HepG2 (cell line): ENCODE data around the gene NEAT1. TPM values are rescaled to one million over a fixed set of nuclear protein-coding genes. Genes with fewer than 3 reads are reported as not detected.

Experiments
- ASH2L ChIP-seq: fragments of 300-600, 200-600 bp; sonication (generic); IDR thresholded peaks from 2 replicates; pipeline ENCODE4 v1.7.0; 2017; ENCODE audit warnings: low read depth, mild to moderate bottlenecking, moderate library complexity, mixed read lengths, low read length; ENCODE audit not compliant: insufficient read length
- CCDC6 ChIP-seq: sonication (generic); formaldehyde crosslinking; IDR thresholded peaks from 2 replicates; pipeline ENCODE4 v1.8.1; 2022; ENCODE audit warnings: mild to moderate bottlenecking, missing genetic modification reagents, moderate library complexity
- CEBPB ChIP-seq: IDR thresholded peaks from 2 replicates; pipeline ENCODE4 v1.6.1; 2011; ENCODE audit warnings: low read depth, low read length, improper control_type of control experiment, borderline replicate concordance
- IRF2 ChIP-seq: IDR thresholded peaks from 2 replicates; pipeline ENCODE4 v1.6.1; 2018; ENCODE audit warnings: missing genetic modification reagents, missing compliant biosample characterization
- IRF9 ChIP-seq: sonication (generic); formaldehyde crosslinking; IDR thresholded peaks from 2 replicates; pipeline ENCODE4 v1.8.0; 2022; ENCODE audit warnings: missing genetic modification reagents, mild to moderate bottlenecking, borderline replicate concordance
- KLF9 ChIP-seq: IDR thresholded peaks from 2 replicates; pipeline ENCODE4 v1.6.1; 2016; ENCODE audit warnings: low read depth
- KMT2A ChIP-seq: sonication (generic); formaldehyde crosslinking; IDR thresholded peaks from 2 replicates; pipeline ENCODE4 v1.4.0; 2020; ENCODE audit warnings: missing genetic modification reagents
- MAX ChIP-seq: IDR thresholded peaks from 2 replicates; pipeline ENCODE4 v1.6.1; 2012; ENCODE audit warnings: inconsistent platforms
- MAZ ChIP-seq, 2 experiments: sonication (generic) in 1 of 2; formaldehyde crosslinking in 1 of 2; IDR thresholded peaks; 2 replicates each; pipeline versions ENCODE4 v1.5.0 to v1.6.1; 2012 to 2020; ENCODE audit warnings: low read depth in 2 of 2, mild to moderate bottlenecking in 2 of 2, borderline replicate concordance in 1 of 2, improper control_type of control experiment in 1 of 2, low read length in 1 of 2, missing genetic modification reagents in 1 of 2, moderate library complexity in 1 of 2
- MEIS2 ChIP-seq: sonication (generic); formaldehyde crosslinking; IDR thresholded peaks from 2 replicates; pipeline ENCODE4 v1.9.0; 2021; ENCODE audit warnings: mild to moderate bottlenecking, missing genetic modification reagents
- MLXIP ChIP-seq: sonication (generic); formaldehyde crosslinking; IDR thresholded peaks from 2 replicates; pipeline ENCODE4 v1.9.0; 2021; ENCODE audit warnings: missing genetic modification reagents, borderline replicate concordance
- RORA ChIP-seq: sonication (generic); formaldehyde crosslinking; IDR thresholded peaks from 2 replicates; pipeline ENCODE4 v1.5.0; 2020; ENCODE audit warnings: mild to moderate bottlenecking, missing genetic modification reagents, moderate library complexity
- SKI ChIP-seq: fragments of 450-650 bp; IDR thresholded peaks from one replicate; pipeline ENCODE4 v1.6.1; 2018; ENCODE audit warnings: mild to moderate bottlenecking; ENCODE audit not compliant: partially characterized antibody
- ZNF256 ChIP-seq: sonication (generic); formaldehyde crosslinking; conservative IDR thresholded peaks from 2 replicates; pipeline ENCODE4 v1.4.0; 2020; ENCODE audit warnings: missing genetic modification reagents
- ZNF574 ChIP-seq: sonication (generic); formaldehyde crosslinking; IDR thresholded peaks from 2 replicates; pipeline ENCODE4 v1.4.0; 2020; ENCODE audit warnings: missing genetic modification reagents
- ZNF589 ChIP-seq: sonication (generic); formaldehyde crosslinking; conservative IDR thresholded peaks from 2 replicates; pipeline ENCODE4 v1.8.0; 2022; ENCODE audit warnings: mild to moderate bottlenecking, moderate library complexity, missing genetic modification reagents
- ZNF709 ChIP-seq: sonication (generic); formaldehyde crosslinking; IDR thresholded peaks from 2 replicates; pipeline ENCODE4 v1.5.0; 2020; ENCODE audit warnings: mild to moderate bottlenecking, missing genetic modification reagents
- ZNF710 ChIP-seq: sonication (generic); formaldehyde crosslinking; IDR thresholded peaks from 2 replicates; pipeline ENCODE4 v1.5.0; 2020; ENCODE audit warnings: mild to moderate bottlenecking, missing genetic modification reagents, borderline replicate concordance
- polyA plus RNA-seq, 8 experiments: library from polyadenylated mRNA; depleted of rRNA in 3 of 8; stranded (reverse) in 7 of 8; unstranded in 1 of 8; fragments of >200 nt; fragmentation: Illumina TruSeq in 4 of 8; extraction: Trizol in 4 of 8; gene quantifications; 2 replicates each; pipeline versions ENCODE4 v1.2.1 to v1.2.3, GENCODE V29; 2011 to 2016; ENCODE audit warnings: low read depth in 4 of 8, missing spikeins in 1 of 8, mixed read lengths in 1 of 8; ENCODE audit not compliant: insufficient read depth in 1 of 8
- total RNA-seq, 5 experiments: library from RNA; depleted of rRNA; stranded (reverse); fragments of >200 nt; fragmentation: Illumina TruSeq; extraction: Trizol; gene quantifications; 2 replicates each; pipeline ENCODE4 v1.2.3, GENCODE V29; 2016; ENCODE audit warnings: low read depth in 1 of 5

Gene NEAT1
- total and polyA plus RNA-seq, 2 of the 13 experiments (the other 11 are each of a cell fraction or from before 2014, with no cell fraction given), result 20.5 to 41.2 TPM

- peak; percentile 13; the same call in 1 of the 2 replicates for TF ChIP-seq CCDC6
- peak; percentile 51; the same call in 1 of the 2 replicates for TF ChIP-seq MAX
- TF ChIP-seq KMT2A (CRISPR knock-in tag), result no peak; the same call in 1 of the 2 replicates
- TF ChIP-seq ASH2L, result peak; percentile 21
- TF ChIP-seq MEIS2, result peak; percentile 11; the same call in 1 of the 2 replicates
- TF ChIP-seq ZNF710 (CRISPR knock-in tag), result 0 out of 2 replicates have a peak, but pooled peaks have one; percentile 49
- TF ChIP-seq IRF9 (CRISPR knock-in tag), result no peak
- no peak for TF ChIP-seq MLXIP (CRISPR knock-in tag)
- no peak for TF ChIP-seq RORA
- peak; percentile 33 for TF ChIP-seq SKI
- 0 out of 2 replicates have a peak, but pooled peaks have one; percentile 29 for TF ChIP-seq MAZ (IDR thresholded peaks at IDR 0.05; ENCODE audit: borderline replicate concordance, low read depth, low read length)
- TF ChIP-seq MAZ (CRISPR knock-in tag; IDR thresholded peaks at IDR 0.05; ENCODE audit: low read depth), result peak; percentile 48
- no peak for TF ChIP-seq CEBPB
- TF ChIP-seq ZNF256 (CRISPR knock-in tag), result no peak
- TF ChIP-seq ZNF709, result peak; percentile 18; the same call in 1 of the 2 replicates
- TF ChIP-seq ZNF574 (CRISPR knock-in tag), result 0 out of 2 replicates have a peak, but pooled peaks have one; percentile 29
- no peak for TF ChIP-seq KLF9 (CRISPR knock-in tag)
- TF ChIP-seq IRF2 (CRISPR knock-in tag), result peak; percentile 1; the same call in 1 of the 2 replicates
- TF ChIP-seq ZNF589 (CRISPR knock-in tag), result no peak
Measured at GRCh38 chr11:65489035-65489705, 66.6 kb downstream of the NEAT1 start (continued).
